Activated T-helper 1 cell treated with anti-CD3 and anti-CD28 coated beads, Interleukin-2, amount 50 U/mL, for 16 hours (primary cell): ENCODE results near the gene OSBPL1A.

Experiments used
- DNase-seq, 2 donors: peaks; one replicate each; pipeline ENCODE4 v3.0.0-alpha.2; 2020; ENCODE audit warnings: low read depth in 1 of 2, low spot score in 1 of 2

The OSBPL1A gene

DNA sequence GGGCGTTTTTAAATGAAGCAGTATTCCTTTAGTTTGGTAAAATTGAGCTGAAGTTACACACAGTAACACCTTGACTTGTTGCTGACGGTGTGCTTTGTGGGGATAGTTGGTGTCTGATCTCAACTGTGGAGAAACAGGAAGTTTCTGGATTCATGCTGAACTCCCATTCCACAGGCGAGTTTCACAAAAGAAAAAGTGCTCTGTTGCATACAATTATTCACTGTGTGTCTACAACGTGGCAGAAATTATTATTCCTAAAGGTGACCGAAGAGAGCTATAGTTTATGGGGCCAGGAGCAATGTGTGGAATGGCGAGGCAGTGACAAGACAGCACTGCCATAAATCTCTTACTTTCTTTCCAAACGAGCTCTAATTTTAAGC lies 259.2 kb downstream of the OSBPL1A start:
- no peak for DNase-seq

DNA sequence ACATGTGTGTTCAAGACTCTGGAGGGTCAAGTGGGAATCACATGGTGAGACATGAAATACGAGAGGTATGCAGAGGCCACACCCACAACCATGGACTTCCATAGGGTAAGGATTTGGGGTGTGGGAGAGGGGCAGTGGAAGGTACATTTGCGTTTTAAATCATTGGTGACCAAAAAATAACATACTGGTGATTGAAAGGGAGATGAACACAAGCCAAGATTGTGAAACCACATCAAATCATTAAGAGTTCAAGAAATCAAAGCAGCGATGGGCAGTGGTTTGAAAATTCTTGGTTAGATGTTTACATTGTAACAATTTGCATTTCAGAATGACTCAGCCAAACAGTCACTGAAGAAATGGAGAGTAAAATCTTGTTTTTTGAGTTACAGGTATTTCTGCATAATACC lies 260.7 kb downstream of the OSBPL1A start:
- DNase-seq, result no peak

- DNase-seq, result no peak
Observed at GRCh38 chr18:24130494-24130893, 267.1 kb downstream of the OSBPL1A start.

DNA sequence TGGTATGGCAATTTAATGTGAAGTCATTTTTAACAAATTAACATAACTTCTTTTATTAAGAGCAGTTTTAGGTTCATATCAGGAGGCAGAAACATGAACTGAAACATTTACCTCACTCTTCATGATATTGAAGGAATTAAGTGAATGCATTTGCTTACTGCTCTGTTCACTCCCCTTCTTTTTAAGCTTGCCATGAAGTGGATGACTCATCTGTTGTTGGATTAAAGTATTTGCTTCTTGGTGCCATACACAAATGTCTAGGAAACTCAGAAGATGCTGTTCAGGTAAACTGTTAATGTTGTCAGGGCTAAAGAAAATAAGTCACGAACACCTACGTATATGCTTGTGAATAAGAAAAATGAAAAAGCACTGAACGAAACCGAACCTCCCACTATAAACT lies 268.9 kb downstream of the OSBPL1A start:
- no peak for DNase-seq

DNA sequence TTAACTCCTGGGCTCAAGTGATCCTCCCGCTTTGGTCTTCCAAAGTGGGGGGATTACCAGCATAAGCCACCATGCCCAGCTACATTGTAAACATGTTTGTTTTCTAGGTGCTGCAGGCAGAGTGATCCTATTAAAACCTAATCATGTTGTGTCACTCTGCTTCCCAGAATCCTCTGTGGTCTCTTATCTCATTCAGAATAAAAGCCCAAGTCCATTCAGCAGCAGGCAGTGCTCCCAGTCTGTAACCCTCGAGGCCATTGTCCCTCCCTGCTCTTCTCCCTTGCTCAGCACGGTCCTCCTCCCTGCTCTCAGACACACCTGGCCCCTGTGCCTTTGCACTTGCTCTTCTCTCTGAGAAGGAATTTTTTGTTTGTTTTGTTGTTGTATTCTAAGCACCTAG lies 269.9 kb downstream of the OSBPL1A start:
- no peak for DNase-seq

DNA sequence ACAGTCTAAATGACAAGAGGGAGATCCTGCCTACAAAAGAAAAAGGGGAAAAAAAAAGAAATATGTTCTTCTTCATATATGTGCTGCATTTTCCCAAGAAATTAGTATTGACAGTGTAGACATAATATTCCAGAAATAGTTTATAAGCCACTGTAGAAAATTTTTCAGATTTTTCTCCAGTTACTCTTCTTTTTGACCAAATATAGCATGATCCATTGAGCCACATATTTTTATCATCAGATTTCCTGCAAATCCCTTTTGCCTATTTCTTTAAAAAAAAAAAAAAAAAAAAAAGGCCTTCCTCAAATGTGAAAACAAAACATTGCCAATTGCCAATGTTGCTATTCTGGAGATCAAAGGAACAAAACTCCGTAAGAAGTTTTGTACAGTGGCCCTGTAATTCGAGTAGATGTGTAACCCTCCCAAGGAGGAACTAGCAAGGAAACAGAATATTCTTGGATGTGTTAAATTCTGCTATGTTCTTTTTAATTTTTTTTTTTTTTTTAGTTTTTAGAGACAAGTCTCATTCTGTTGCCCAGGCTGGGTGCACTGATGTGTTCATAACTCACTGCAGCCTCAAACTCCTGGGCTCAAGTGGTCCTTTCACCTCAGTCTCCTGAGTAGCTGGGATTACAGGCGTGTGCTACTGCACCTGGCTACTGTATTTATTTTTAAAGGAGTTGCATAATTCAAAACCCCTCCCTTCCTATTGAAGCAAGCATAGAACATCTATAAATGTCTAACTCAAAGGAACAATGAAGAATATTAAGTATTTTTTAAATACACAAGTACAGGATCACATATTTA lies 271.3 kb downstream of the OSBPL1A start:
- DNase-seq, result no peak

GRCh38 chr18:24121625-24122024 lies 276.0 kb downstream of the OSBPL1A start:
- DNase-seq, result no peak

DNA sequence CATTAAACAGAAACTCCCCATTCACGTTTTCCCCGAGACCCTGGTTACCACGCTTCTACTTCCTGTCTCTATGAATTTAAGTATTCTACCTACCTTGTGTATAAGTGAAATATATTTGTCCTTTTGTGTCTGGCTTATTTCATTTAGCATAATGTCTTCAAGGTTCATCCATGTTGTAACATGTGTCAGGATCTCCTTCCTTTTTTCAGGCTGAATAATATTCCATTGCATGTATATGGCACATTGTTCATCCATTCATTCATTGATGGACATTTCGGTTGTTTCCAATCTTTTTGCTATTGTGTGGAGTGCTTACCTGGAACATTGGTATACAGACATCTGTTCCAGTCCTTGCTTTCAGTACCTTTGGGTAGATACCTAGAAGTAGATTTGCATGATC lies 276.9 kb downstream of the OSBPL1A start:
- no peak for DNase-seq

GRCh38 chr18:24118750-24119577 lies 278.7 kb downstream of the OSBPL1A start:
- peak; percentile 56 to 57 for DNase-seq

DNA sequence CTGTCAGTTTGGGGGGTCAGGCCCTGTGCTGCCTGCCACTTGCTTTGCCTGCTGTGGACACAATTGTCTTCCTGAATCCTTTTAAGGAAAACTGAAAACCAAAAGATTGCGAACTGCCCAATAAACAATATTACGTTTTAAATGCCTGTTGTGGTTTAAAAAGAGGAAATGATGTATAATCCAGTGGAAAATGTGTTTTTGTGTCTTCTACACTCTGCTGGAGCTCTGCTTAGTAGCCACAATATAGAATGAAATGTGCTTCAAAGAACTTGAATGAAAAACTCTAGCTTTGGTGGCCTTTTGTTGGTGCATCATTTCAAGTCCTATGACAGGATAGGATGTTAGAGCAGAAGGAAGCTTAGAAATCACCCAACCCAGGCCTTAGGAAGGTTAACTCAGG lies 282.0 kb downstream of the OSBPL1A start:
- DNase-seq, result no peak

DNA sequence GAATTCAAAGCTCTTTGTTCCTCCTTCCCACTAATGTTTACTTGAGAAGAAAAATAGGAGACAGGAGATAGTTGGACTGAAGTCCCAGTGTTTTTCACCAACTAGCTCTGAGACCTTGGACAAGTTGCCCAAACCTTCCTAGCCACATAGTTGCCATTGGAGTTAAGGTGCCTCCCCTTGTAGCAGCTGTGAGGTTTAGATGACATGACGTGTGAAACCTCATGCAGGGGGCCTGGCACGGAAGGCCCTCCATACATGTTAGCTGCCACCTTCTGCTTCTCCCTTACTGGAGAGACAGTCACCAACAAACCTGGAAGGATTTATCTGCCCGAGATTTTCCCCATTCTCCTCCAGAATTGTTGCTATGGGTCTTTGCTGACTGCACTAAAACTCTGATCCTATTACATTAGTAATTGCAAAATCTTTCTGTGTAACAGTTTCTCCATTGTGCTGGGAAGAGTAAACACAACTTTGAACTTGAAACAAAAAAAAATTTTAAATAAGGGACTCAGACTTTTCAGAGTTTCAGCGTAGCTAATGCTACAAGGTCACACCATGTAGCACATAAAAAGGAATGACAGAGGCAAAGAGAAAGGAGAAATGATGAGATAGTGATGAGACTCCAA lies 282.6 kb downstream of the OSBPL1A start:
- DNase-seq, result no peak

GRCh38 chr18:24112874-24113615 lies 284.6 kb downstream of the OSBPL1A start:
- no peak for DNase-seq

- no peak for DNase-seq
Observed at GRCh38 chr18:24112464-24112863, 285.2 kb downstream of the OSBPL1A start.
